ENCODE data around the gene TRIM66.

Gene TRIM66

DNA sequence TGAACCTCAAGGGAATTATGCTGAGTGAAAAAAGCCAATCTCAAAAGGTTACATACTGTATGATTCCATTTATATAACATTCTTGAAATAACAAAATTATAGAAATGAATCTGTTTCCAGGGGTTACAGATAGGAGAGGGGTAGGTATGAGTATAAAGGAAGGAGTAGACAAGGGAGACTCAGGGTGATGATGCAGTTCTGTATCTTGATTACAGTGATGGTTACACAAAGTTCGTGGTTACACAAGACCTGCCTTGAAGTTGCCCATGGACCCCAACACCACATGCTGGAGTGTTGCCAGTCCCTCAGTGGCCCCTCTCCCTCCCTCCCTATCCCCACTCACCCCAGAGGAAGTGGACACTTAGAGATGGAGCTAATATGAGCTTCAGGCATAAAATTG is 108.7 kb downstream of the TRIM66 start:
- no peak for DNase-seq (ENCODE audit: low spot score)

DNA sequence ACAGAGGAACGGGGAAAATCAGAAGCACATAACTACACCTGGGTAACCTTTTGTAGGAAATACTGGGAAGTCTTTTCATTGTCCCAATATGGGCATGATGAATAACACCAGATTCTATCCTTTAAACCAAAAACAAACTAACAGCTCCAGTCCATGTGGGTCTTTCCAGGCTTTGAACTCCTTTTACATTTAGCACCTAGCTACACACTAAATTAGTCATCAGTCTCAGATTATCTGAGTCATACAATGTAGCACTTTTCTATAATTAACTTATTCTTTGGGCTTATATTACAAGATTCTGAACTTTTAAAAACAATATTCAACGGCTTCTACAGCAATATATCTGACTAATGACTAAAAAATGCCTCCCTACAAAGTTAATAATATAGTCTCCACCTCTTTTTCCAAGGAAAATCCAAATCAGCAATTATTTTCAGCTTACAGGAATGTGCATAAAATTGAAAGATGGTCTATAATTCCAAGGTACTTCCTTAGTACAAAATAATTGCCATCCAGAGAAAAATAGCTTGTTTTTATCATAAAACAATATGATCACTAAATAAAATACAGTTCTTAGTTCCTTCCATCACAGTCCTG is 114.8 kb downstream of the TRIM66 start:
- FAIRE-seq (no peak), DNase-seq (ENCODE audit: low spot score) (peak; percentile 14)

More for the DNA sequence above, 108.7 kb downstream of the TRIM66 start:
- no peak for FAIRE-seq

DNA sequence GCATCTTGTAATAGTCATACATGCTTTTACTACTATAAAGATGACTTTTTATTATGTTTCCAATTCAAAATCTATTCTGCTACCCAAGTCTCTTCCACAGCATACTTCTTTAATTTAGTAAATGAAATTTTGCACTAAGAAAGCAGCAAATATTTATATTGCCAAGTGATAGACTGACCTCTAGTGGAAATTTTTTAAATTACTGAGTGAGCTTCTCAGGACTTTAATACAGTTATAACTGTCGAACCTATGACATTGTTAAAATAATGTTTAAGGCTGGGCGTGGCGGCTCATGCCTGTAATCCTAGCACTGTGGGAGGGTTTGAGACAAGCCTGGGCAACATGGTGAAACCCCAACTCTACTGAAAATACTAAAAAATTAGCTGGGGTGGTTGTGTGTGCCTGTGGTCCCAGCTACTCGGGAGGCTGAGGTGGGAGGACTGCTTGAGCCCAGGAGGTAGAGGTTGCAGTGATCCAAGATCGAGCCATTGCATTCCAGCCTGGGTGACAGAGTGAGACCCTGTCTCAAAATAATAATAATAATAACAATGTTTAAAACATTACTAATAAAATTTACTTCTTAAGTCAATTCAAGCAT is 115.8 kb downstream of the TRIM66 start:
- peak; percentile 40 for DNase-seq (ENCODE audit: low spot score)

DNA sequence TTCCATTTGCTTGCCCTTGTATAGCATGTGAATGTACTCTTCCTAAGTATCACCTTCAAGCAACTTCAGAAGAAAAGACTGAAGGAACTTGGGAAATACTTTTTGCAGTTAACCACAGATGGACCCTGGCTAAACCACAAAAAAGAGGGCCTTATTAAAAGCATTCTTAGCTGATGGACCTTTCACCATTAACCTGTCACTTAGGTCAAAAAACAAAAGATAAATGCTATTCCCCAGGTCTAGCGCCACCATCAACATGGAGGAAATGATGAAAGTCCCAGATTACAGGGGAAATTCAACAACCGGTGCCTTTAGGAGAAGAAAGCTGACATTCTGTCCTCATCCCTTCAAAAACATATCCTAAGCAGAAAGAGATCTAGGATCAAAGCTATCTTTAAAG is 117.9 kb downstream of the TRIM66 start:
- DNase-seq (ENCODE audit: low spot score), result no peak
- no peak for FAIRE-seq

More for the DNA sequence above, 115.8 kb downstream of the TRIM66 start:
- peak; percentile 66 for FAIRE-seq

Measured in RCC 7860 (cell line).